GM12801 (cell line): ENCODE measurements around the gene OR9Q1.

Source experiments
- TF ChIP-seq, protein P1 (sequence below): IDR thresholded peaks from one replicate; pipeline ENCODE4 v1.5.1; 2011; ENCODE audit warnings: control low read depth; ENCODE audit not compliant: insufficient read length; ENCODE audit errors: extremely low read depth

OR9Q1 gene

GRCh38 chr11:57980201-57980600 is 43.5 kb upstream of the OR9Q1 start:
- TF ChIP-seq, protein P1, sequence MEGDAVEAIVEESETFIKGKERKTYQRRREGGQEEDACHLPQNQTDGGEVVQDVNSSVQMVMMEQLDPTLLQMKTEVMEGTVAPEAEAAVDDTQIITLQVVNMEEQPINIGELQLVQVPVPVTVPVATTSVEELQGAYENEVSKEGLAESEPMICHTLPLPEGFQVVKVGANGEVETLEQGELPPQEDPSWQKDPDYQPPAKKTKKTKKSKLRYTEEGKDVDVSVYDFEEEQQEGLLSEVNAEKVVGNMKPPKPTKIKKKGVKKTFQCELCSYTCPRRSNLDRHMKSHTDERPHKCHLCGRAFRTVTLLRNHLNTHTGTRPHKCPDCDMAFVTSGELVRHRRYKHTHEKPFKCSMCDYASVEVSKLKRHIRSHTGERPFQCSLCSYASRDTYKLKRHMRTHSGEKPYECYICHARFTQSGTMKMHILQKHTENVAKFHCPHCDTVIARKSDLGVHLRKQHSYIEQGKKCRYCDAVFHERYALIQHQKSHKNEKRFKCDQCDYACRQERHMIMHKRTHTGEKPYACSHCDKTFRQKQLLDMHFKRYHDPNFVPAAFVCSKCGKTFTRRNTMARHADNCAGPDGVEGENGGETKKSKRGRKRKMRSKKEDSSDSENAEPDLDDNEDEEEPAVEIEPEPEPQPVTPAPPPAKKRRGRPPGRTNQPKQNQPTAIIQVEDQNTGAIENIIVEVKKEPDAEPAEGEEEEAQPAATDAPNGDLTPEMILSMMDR = no peak

DNA sequence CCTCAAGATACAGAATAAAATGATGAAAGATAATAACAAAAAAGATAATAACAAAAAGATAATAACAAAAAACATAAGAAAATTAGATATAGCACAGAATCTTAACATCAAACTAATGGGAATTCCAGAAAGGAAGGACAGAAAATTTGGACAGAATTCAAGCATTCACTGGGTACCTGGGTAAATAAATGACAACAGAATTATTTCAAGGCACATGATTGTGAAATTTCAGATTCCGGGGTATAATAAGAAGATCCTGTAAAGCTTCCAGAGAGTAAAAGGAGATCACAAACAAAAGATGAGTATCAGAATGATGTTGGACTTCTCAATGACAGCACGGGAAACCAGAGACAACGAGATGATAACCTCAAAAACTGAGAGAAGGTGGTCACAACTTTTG is 42.1 kb upstream of the OR9Q1 start:
- TF ChIP-seq, protein P1 = no peak

GRCh38 chr11:57982776-57983175 is 40.9 kb upstream of the OR9Q1 start:
- TF ChIP-seq, protein P1 = no peak

GRCh38 chr11:57983191-57983590 is 40.5 kb upstream of the OR9Q1 start:
- TF ChIP-seq, protein P1 = no peak

DNA sequence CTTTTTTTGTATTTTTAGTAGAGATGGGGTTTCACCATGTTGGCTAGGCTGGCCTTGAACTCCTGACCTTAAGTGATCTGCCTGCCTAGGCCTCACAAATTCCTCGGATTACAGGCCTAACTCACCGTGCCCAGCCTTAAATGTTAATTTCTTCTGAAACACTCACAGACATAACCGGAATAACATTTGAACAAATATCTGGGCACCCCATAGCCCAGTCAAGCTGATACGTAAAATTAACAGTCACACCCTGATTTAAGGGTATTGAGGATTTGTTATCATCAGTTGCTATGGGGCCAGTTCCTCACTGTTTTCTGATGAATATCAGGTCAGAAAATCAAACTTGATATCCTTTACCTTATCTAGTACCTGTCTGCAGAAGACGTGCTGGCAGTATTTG is 23.0 kb upstream of the OR9Q1 start:
- TF ChIP-seq, protein P1 = no peak

GRCh38 chr11:58003036-58003435 is 20.6 kb upstream of the OR9Q1 start:
- TF ChIP-seq, protein P1 = no peak

DNA sequence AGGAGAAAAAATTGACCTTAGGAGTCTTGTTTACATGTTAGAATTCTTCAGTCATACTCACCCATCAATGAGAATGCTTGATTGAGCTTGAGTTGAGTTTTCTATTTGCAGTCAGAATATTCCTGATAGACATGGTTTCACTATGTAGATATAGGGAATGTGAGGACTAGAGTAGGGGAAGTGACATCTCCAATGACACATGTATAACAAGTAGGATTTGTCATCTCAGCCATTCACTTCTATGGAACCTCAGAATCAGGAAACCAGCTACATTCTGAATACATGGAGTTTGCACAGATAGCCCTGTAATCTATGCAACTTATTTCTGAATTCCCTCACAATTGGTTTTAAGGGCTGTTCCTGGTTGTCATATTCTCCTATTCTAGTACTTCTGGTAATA is 20.1 kb upstream of the OR9Q1 start:
- TF ChIP-seq, protein P1 = no peak

- TF ChIP-seq, protein P1 = no peak
Observed at GRCh38 chr11:58004664-58005063, 19.0 kb upstream of the OR9Q1 start.
